AG09319 (cell line): ENCODE results near the gene PRR30.
"Not testable (repeated sequence)": the region's sequence is repeated elsewhere in the genome, so short reads cannot be mapped to it uniquely, and the experiment has no call there.

ENCODE experiments used
- DNase-seq: peaks from one replicate; pipeline ENCODE4 v3.0.0-alpha.2; 2010; ENCODE audit warnings: low read depth; ENCODE audit errors: extremely low read depth
- CTCF ChIP-seq: IDR thresholded peaks from 2 replicates; pipeline ENCODE4 v1.5.1; 2011; ENCODE audit warnings: low read depth, mild to moderate bottlenecking, inconsistent platforms, low read length, moderate library complexity

PRR30 gene

GRCh38 chr2:27117995-27118524, 21.1 kb downstream of the PRR30 start:
- no peak for TF ChIP-seq CTCF

DNA sequence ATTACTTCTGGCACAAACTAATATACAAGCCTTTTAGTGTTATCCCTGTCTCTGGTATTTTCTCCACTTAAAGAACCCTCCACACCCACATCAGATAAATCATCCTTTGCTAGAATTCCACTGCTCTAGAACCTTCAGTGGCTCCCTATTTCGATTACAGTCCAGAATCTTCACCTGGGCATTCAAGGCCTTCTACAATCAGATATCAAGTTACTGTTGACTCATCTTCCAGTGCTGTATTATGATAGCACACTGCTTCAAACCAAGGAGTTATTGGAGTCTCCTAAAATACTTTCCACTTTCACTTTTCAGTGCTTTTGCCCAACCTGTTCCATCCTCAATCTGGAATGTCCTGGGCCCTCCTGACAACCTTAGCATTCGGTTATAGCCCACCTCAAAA, 23.7 kb downstream of the PRR30 start:
- DNase-seq = no peak
- TF ChIP-seq CTCF = no peak

More at GRCh38 chr2:27117995-27118524, 21.1 kb downstream of the PRR30 start:
- DNase-seq = no peak

GRCh38 chr2:27111392-27112078, 27.7 kb downstream of the PRR30 start:
- DNase-seq = not testable (repeated sequence)

GRCh38 chr2:27110603-27111352, 28.4 kb downstream of the PRR30 start:
- DNase-seq = not testable (repeated sequence)

- TF ChIP-seq CTCF = no peak
- no peak for DNase-seq
Observed at GRCh38 chr2:27109083-27109482, 30.1 kb downstream of the PRR30 start.

- TF ChIP-seq CTCF = no peak
Observed at GRCh38 chr2:27108221-27108620, 31.0 kb downstream of the PRR30 start.

GRCh38 chr2:27105981-27106380, 33.2 kb downstream of the PRR30 start:
- DNase-seq = no peak
- no peak for TF ChIP-seq CTCF

More at GRCh38 chr2:27108221-27108620, 31.0 kb downstream of the PRR30 start:
- DNase-seq = no peak

GRCh38 chr2:27102329-27102728, 36.9 kb downstream of the PRR30 start:
- no peak for TF ChIP-seq CTCF
- no peak for DNase-seq
